WERI-Rb-1 (cell line): ENCODE measurements around the gene TWF2.

Experiments
- DNase-seq: peaks from one replicate; pipeline ENCODE4 v3.0.0-alpha.2; 2020
- H3K27ac ChIP-seq: fragments of 250-450 bp; sonication (Bioruptor Pico); 2 replicates; pipeline ENCODE4 v1.5.1; 2020; ENCODE audit warnings: mild to moderate bottlenecking, moderate library complexity
- H3K27me3 ChIP-seq: fragments of 250-450 bp; sonication (Bioruptor Pico); 2 replicates; pipeline ENCODE4 v1.5.1; 2021; ENCODE audit warnings: mild to moderate bottlenecking, low read depth, moderate library complexity; ENCODE audit not compliant: insufficient read depth, severe bottlenecking
- H3K36me3 ChIP-seq: fragments of 250-450 bp; sonication (Bioruptor Pico); 2 replicates; pipeline ENCODE4 v1.5.1; 2020; ENCODE audit warnings: mild to moderate bottlenecking, moderate library complexity
- H3K4me3 ChIP-seq: 2 replicates; pipeline ENCODE4 v1.5.1; 2011; ENCODE audit warnings: low read depth, mild to moderate bottlenecking, control low read depth, low read length
- H3K9me3 ChIP-seq: fragments of 250-450 bp; sonication (Bioruptor Pico); 2 replicates; pipeline ENCODE4 v1.5.1; 2021; ENCODE audit warnings: mild to moderate bottlenecking, moderate library complexity; ENCODE audit not compliant: severe bottlenecking
- CTCF ChIP-seq: IDR thresholded peaks from 2 replicates; pipeline ENCODE4 v1.5.1; 2011; ENCODE audit warnings: low read depth, mild to moderate bottlenecking, control low read depth, inconsistent platforms, low read length

Gene TWF2

GRCh38 chr3:52216585-52217408 lies 22.2 kb downstream of the TWF2 start:
- Histone ChIP-seq H3K9me3 (no peaks in the 10 kb centered on the region), H3K4me3 (no peak overlapping the region), H3K27me3 (no peaks in the 10 kb centered on the region), H3K36me3 (peaks cover 13% of the 10 kb centered on the region), H3K27ac (no peak overlapping the region)
- DNase-seq, result no peak
- TF ChIP-seq CTCF, result no peak

GRCh38 chr3:52215351-52215750 lies 23.6 kb downstream of the TWF2 start:
- Histone ChIP-seq H3K27ac (no peak overlapping the region), H3K9me3 (no peaks in the 10 kb centered on the region), H3K4me3 (no peak overlapping the region), H3K36me3 (peaks cover 17% of the 10 kb centered on the region), H3K27me3 (no peaks in the 10 kb centered on the region)
- DNase-seq, result no peak
- no peak for TF ChIP-seq CTCF

GRCh38 chr3:52213901-52214300 lies 25.1 kb downstream of the TWF2 start:
- Histone ChIP-seq H3K27ac (no peak overlapping the region), H3K4me3 (no peak overlapping the region), H3K9me3 (no peaks in the 10 kb centered on the region), H3K36me3 (peaks cover 24% of the 10 kb centered on the region), H3K27me3 (no peaks in the 10 kb centered on the region)
- TF ChIP-seq CTCF, result no peak
- no peak for DNase-seq

GRCh38 chr3:52213005-52213404 lies 26.0 kb downstream of the TWF2 start:
- H3K36me3 ChIP-seq, result peaks cover 31% of the 10 kb centered on the region
- no peak for TF ChIP-seq CTCF
- H3K27me3 ChIP-seq, result no peaks in the 10 kb centered on the region
- H3K27ac ChIP-seq, result no peak overlapping the region
- no peak for DNase-seq
- no peaks in the 10 kb centered on the region for H3K9me3 ChIP-seq
- H3K4me3 ChIP-seq, result no peak overlapping the region

GRCh38 chr3:52211268-52211891 lies 27.6 kb downstream of the TWF2 start:
- H3K9me3 ChIP-seq, result no peaks in the 10 kb centered on the region
- no peaks in the 10 kb centered on the region for H3K27me3 ChIP-seq
- no peak for DNase-seq
- TF ChIP-seq CTCF, result no peak
- H3K36me3 ChIP-seq, result peaks cover 37% of the 10 kb centered on the region
- H3K27ac ChIP-seq, result no peak overlapping the region
- H3K4me3 ChIP-seq, result no peak overlapping the region
